Measurements from ENCODE around the gene RHOT2. TPM values are rescaled to one million over a fixed set of nuclear protein-coding genes. Genes with fewer than 3 reads are reported as not detected.

The RHOT2 gene
- total and polyA plus RNA-seq, 2 donors (not counting 3 experiments of a cell fraction or from before 2014, with no cell fraction given) = 106 to 139 TPM

DNA sequence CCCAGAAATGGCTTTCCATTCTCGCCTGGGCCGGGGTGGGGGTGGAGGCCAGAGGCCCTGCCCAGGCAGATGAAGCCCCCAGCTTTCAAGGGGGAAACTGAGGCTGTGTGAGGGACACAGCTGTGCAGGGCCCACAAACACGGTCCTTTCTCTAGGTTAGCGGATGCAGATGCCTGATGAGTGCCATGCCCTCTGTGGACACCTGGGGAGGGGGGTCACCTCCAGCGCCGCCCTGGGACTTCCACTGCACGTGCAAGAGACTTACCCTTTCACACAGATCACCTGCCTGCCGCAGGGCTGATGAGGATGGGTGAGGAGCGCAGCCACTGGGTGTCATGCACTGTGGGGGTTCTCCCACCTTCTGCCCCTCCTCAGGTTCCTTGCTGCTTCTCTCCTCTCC is 50.5 kb downstream of the RHOT2 start:
- Histone ChIP-seq H3K9me1 (replicated peaks; ENCODE audit: control insufficient read depth, extremely low read depth, insufficient read depth, low read length) (no peaks in the 10 kb centered on the region), H3K4me3 (replicated peaks in 1 of 3; ENCODE audit: insufficient read depth in 1 of 3, low read depth in 1 of 3, low read length in 3 of 3) (no peak overlapping the region), H3K9me3 (replicated peaks; ENCODE audit: control insufficient read depth, insufficient read depth, low read length) (no peaks in the 10 kb centered on the region), H3K36me3 (ENCODE audit: control insufficient read depth in 2 of 2, extremely low read depth in 1 of 2, insufficient read depth in 2 of 2, low read length in 2 of 2) (no peaks in the 10 kb centered on the region), H3K9ac (replicated peaks; ENCODE audit: extremely low read depth, insufficient read depth, low read length) (no peak overlapping the region), H3K79me2 (ENCODE audit: control insufficient read depth, insufficient read depth, low read length) (no peaks in the 10 kb centered on the region), H2AFZ (ENCODE audit: low read depth, low read length) (no peak overlapping the region), H3K27ac (ENCODE audit: insufficient read depth, low read depth, low read length) (no peak overlapping the region), H3K4me2 (ENCODE audit: insufficient read depth, low read length) (no peak overlapping the region), H4K20me1 (replicated peaks; ENCODE audit: control insufficient read depth, extremely low read depth, insufficient read depth, low read length) (no peaks in the 10 kb centered on the region), H3K4me1 (ENCODE audit: control insufficient read depth, extremely low read depth, insufficient read depth, low read length) (peaks cover 24% of the 10 kb centered on the region), H3K27me3 (ENCODE audit: control insufficient read depth in 2 of 2, insufficient read depth in 2 of 2, low read length in 2 of 2) (no peaks in the 10 kb centered on the region)
- dilution Hi-C loops (cut with MboI; ENCODE audit: extremely low pct_ligation_motif_present, low sequenced_read_pairs) = no loop called here
- ChIA-PET POLR2A (no interaction called here), CTCF (no interaction called here)
- TF ChIP-seq JUN (IDR thresholded peaks at IDR 0.05; ENCODE audit: borderline replicate concordance, insufficient read depth, insufficient read length, low read depth) (no peak), POLR2A (IDR thresholded peaks at IDR 0.05; ENCODE audit: low read depth, low read length) (no peak), EZH2 (IDR thresholded peaks at IDR 0.05; ENCODE audit: borderline replicate concordance, low read depth, low read length, severe bottlenecking) (no peak), GATA2 (IDR thresholded peaks at IDR 0.05; ENCODE audit: insufficient read depth, insufficient read length, low read depth, low read length) (no peak), MYC (IDR thresholded peaks at IDR 0.05; ENCODE audit: low read depth, low read length) (no peak), FOS (IDR thresholded peaks at IDR 0.05; ENCODE audit: borderline replicate concordance, insufficient read depth, low read length) (no peak), POLR2AphosphoS5 (IDR thresholded peaks at IDR 0.05; ENCODE audit: insufficient read depth, low read depth, low read length) (no peak)
- TF ChIP-seq, protein P1, sequence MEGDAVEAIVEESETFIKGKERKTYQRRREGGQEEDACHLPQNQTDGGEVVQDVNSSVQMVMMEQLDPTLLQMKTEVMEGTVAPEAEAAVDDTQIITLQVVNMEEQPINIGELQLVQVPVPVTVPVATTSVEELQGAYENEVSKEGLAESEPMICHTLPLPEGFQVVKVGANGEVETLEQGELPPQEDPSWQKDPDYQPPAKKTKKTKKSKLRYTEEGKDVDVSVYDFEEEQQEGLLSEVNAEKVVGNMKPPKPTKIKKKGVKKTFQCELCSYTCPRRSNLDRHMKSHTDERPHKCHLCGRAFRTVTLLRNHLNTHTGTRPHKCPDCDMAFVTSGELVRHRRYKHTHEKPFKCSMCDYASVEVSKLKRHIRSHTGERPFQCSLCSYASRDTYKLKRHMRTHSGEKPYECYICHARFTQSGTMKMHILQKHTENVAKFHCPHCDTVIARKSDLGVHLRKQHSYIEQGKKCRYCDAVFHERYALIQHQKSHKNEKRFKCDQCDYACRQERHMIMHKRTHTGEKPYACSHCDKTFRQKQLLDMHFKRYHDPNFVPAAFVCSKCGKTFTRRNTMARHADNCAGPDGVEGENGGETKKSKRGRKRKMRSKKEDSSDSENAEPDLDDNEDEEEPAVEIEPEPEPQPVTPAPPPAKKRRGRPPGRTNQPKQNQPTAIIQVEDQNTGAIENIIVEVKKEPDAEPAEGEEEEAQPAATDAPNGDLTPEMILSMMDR (IDR thresholded peaks at IDR 0.05; ENCODE audit: extremely low read depth in 1 of 2, insufficient read depth in 1 of 2, low read depth in 1 of 2, low read length in 2 of 2) = no peak
- TF ChIP-seq, protein P2, sequence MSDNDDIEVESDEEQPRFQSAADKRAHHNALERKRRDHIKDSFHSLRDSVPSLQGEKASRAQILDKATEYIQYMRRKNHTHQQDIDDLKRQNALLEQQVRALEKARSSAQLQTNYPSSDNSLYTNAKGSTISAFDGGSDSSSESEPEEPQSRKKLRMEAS (IDR thresholded peaks at IDR 0.05; ENCODE audit: insufficient read depth, insufficient read length) = no peak
- FAIRE-seq (no peak), DNase-seq (ENCODE audit: low read depth, low spot score) (no peak)
- no TSS peak for BruUV-seq (replicated peaks)
- intact Hi-C loops (cut with micrococcal nuclease) = no loop called here

Data from endothelial cell of umbilical vein (primary cell).